GM19238 (cell line): ENCODE results near the gene GM2A.

Experiments used
- DNase-seq: peaks from one replicate; pipeline ENCODE4 v3.0.0; 2011; ENCODE audit warnings: low spot score; ENCODE audit not compliant: insufficient read length

GM2A gene

GRCh38 chr5:151252762-151253604, at the start of gene GM2A:
TSS of gene GM2A (plus strand) at chr5:151253185. CDS start at chr5:151253217, 32 bp downstream.
- DNase-seq: peak; percentile 87

GRCh38 chr5:151204051-151204450, 48.9 kb upstream of the GM2A start:
- DNase-seq: no peak

- DNase-seq: no peak
These were observed 47.6 kb upstream of the GM2A start for GRCh38 chr5:151205411-151205810.

- DNase-seq: no peak
These were observed 44.5 kb upstream of the GM2A start for GRCh38 chr5:151208481-151208914.

- DNase-seq: no peak
These were observed 40.6 kb upstream of the GM2A start for GRCh38 chr5:151212406-151212798.

GRCh38 chr5:151213803-151214613, 39.0 kb upstream of the GM2A start:
- peak; percentile 80 for DNase-seq

- peak; percentile 67 for DNase-seq
These were observed 38.1 kb upstream of the GM2A start for GRCh38 chr5:151214614-151215545.

GRCh38 chr5:151215546-151215880, 37.5 kb upstream of the GM2A start:
- DNase-seq: no peak

GRCh38 chr5:151216781-151217180, 36.2 kb upstream of the GM2A start:
- DNase-seq: no peak

GRCh38 chr5:151218177-151218576, 34.8 kb upstream of the GM2A start:
- no peak for DNase-seq

GRCh38 chr5:151219138-151219537, 33.8 kb upstream of the GM2A start:
- DNase-seq: no peak

- no peak for DNase-seq
These were observed 33.2 kb upstream of the GM2A start for GRCh38 chr5:151219789-151220188.

- no peak for DNase-seq
These were observed 31.4 kb upstream of the GM2A start for GRCh38 chr5:151221574-151221973.

GRCh38 chr5:151222054-151222789, 30.8 kb upstream of the GM2A start:
- no peak for DNase-seq

- DNase-seq: peak; percentile 54
These were observed 30.1 kb upstream of the GM2A start for GRCh38 chr5:151222790-151223446.

GRCh38 chr5:151223447-151224264, 29.3 kb upstream of the GM2A start, which contains the start of gene CCDC69:
TSS of gene CCDC69 (minus strand) at chr5:151224092. CDS start at chr5:151223970, 122 bp downstream.
- peak; percentile 75 for DNase-seq

GRCh38 chr5:151224372-151224771, 28.6 kb upstream of the GM2A start:
- no peak for DNase-seq

- DNase-seq: no peak
These were observed 27.9 kb upstream of the GM2A start for GRCh38 chr5:151225071-151225470.

GRCh38 chr5:151225475-151225874, 27.5 kb upstream of the GM2A start:
- no peak for DNase-seq
